OCI-LY3 (cell line): ENCODE data around the gene RAB7A.

Experiments
- CTCF ChIP-seq: fragments of 200-600, 300-600 bp; sonication (generic); IDR thresholded peaks from 2 replicates; pipeline ENCODE4 v1.5.1; 2014; ENCODE audit warnings: antibody characterized with exemption, low read length, low read depth
- EZH2phosphoT487 ChIP-seq: fragments of 200-600 bp; shearing (Covaris generic); IDR thresholded peaks from 2 replicates; pipeline ENCODE4 v1.6.1; 2018; ENCODE audit warnings: antibody characterized with exemption, mixed run types, low read depth

DNA sequence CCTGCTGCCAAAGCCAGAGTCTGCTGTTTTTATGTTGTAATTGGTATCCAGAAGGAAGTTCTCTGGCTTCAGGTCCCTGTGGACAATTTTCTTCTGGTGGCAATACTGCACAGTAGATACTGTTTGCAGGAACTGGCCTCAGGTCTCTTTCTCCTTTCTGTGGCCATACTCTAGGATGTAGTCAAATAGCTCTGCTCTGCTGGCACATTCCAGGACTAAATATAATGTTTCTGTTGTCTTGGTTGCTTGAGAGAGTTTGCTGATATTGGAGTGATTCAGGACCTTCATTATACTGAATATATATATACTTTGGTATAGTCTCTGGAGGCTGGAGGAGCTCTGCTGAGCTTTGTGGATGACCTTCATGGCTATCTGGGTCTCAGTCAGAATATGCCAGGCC is 23.1 kb downstream of the RAB7A start:
- TF ChIP-seq CTCF (no peak), EZH2phosphoT487 (no peak)
